Occipital lobe (tissue), 2 donors: ENCODE measurements around the gene ADAMTSL2. TPM values are rescaled to one million over a fixed set of nuclear protein-coding genes. Genes with fewer than 3 reads are reported as not detected.

Experiments
- DNase-seq: peaks from one replicate; lab custom pipeline; 2025; lab: John Stamatoyannopoulos, UW
- total RNA-seq: library from RNA; depleted of rRNA; stranded (reverse); fragments of >200 nt; gene quantifications from one replicate; pipeline ENCODE4 v1.2.3, GENCODE V29; 2014

Gene ADAMTSL2
- 3.3 TPM for total RNA-seq

- DNase-seq: peak; percentile 27
These were observed at the start of gene ADAMTSL2 for GRCh38 chr9:133534346-133535291. ADAMTSL2 (plus strand) TSS chr9:133534704; CDS start chr9:133536713, 2,009 bp downstream.

GRCh38 chr9:133485531-133486260 lies 48.8 kb upstream of the ADAMTSL2 start:
- DNase-seq: no peak

- DNase-seq: no peak
These were observed 47.2 kb upstream of the ADAMTSL2 start for GRCh38 chr9:133487331-133487725.

- DNase-seq: no peak
These were observed 45.7 kb upstream of the ADAMTSL2 start for GRCh38 chr9:133488686-133489252.

GRCh38 chr9:133489253-133490190 lies 45.0 kb upstream of the ADAMTSL2 start:
- no peak for DNase-seq

- no peak for DNase-seq
These were observed 44.3 kb upstream of the ADAMTSL2 start for GRCh38 chr9:133490201-133490681.

GRCh38 chr9:133490865-133491655 lies 43.4 kb upstream of the ADAMTSL2 start:
- no peak for DNase-seq

GRCh38 chr9:133491656-133491925 lies 42.9 kb upstream of the ADAMTSL2 start:
- no peak for DNase-seq

GRCh38 chr9:133492061-133493021 lies 42.2 kb upstream of the ADAMTSL2 start:
- no peak for DNase-seq

GRCh38 chr9:133493428-133493827 lies 41.1 kb upstream of the ADAMTSL2 start:
- DNase-seq: no peak

GRCh38 chr9:133493845-133494540 lies 40.5 kb upstream of the ADAMTSL2 start:
- DNase-seq: no peak

GRCh38 chr9:133494636-133495326 lies 39.7 kb upstream of the ADAMTSL2 start:
- DNase-seq: no peak

- DNase-seq: no peak
These were observed 38.9 kb upstream of the ADAMTSL2 start for GRCh38 chr9:133495327-133496293.

GRCh38 chr9:133496861-133497842 lies 37.4 kb upstream of the ADAMTSL2 start:
- no peak for DNase-seq

GRCh38 chr9:133499132-133499891 lies 35.2 kb upstream of the ADAMTSL2 start:
- DNase-seq: no peak
